GM12874 (cell line): Measurements from ENCODE around the gene CCNO.

Experiments used
- CTCF ChIP-seq: IDR thresholded peaks from 2 replicates; pipeline ENCODE4 v1.5.1; 2011; ENCODE audit warnings: low read depth, mild to moderate bottlenecking, control low read depth, low read length, moderate library complexity; ENCODE audit not compliant: insufficient read depth

CCNO gene

GRCh38 chr5:55232985-55233928 is at the start of gene CCNO:
CCNO (minus strand) TSS chr5:55233608; CDS start chr5:55233523, 85 bp downstream.
- TF ChIP-seq CTCF, result no peak

GRCh38 chr5:55278778-55279177 is 45.4 kb upstream of the CCNO start:
- TF ChIP-seq CTCF, result no peak

GRCh38 chr5:55276771-55277170 is 43.4 kb upstream of the CCNO start:
- no peak for TF ChIP-seq CTCF

GRCh38 chr5:55258339-55258738 is 24.9 kb upstream of the CCNO start:
- TF ChIP-seq CTCF, result no peak

- TF ChIP-seq CTCF, result no peak
Observed at GRCh38 chr5:55254802-55255201, 21.4 kb upstream of the CCNO start.

- no peak for TF ChIP-seq CTCF
Observed at GRCh38 chr5:55250064-55250463, 16.7 kb upstream of the CCNO start.

- TF ChIP-seq CTCF, result no peak
Observed at GRCh38 chr5:55241746-55242145, 8.3 kb upstream of the CCNO start.
